Measurements from ENCODE around the gene SLC22A23. TPM values are rescaled to one million over a fixed set of nuclear protein-coding genes. Genes with fewer than 3 reads are reported as not detected.

The SLC22A23 gene
- total RNA-seq, 2 donors from 2014 or later = 85.7 to 89.5 TPM

DNA sequence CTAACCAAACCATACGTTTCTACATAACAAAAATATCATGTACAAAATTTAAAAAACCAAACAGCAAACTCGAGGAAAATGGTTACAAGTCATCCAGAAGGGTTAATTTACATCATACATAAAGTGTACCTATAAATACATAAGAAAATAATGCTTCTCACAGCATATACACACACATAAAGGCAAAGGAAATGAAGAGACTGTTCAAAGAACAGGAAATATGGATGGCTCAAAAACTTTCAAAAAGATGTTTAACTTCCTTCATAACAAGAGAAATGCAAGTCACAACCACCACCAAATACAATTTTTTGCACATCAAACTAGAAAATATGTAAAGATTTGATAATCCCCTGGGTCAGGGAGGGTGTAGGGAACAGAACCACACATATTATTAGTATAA, 7.5 kb downstream of the SLC22A23 start:
- Histone ChIP-seq H3K4me3 (no peak overlapping the region), H3K9ac (ENCODE audit: low read depth in 2 of 2, low read length in 2 of 2) (no peak overlapping the region), H3K9me3 (no peaks in the 10 kb centered on the region), H3K27me3 (no peaks in the 10 kb centered on the region), H3K27ac (no peak overlapping the region), H3K36me3 (no peaks in the 10 kb centered on the region), H3K4me1 (peaks cover 6% of the 10 kb centered on the region)
- intact Hi-C loops (cut with DNase I) = no loop called here
- DNase-seq = no peak
- TF ChIP-seq, protein P1, sequence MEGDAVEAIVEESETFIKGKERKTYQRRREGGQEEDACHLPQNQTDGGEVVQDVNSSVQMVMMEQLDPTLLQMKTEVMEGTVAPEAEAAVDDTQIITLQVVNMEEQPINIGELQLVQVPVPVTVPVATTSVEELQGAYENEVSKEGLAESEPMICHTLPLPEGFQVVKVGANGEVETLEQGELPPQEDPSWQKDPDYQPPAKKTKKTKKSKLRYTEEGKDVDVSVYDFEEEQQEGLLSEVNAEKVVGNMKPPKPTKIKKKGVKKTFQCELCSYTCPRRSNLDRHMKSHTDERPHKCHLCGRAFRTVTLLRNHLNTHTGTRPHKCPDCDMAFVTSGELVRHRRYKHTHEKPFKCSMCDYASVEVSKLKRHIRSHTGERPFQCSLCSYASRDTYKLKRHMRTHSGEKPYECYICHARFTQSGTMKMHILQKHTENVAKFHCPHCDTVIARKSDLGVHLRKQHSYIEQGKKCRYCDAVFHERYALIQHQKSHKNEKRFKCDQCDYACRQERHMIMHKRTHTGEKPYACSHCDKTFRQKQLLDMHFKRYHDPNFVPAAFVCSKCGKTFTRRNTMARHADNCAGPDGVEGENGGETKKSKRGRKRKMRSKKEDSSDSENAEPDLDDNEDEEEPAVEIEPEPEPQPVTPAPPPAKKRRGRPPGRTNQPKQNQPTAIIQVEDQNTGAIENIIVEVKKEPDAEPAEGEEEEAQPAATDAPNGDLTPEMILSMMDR (IDR thresholded peaks at IDR 0.05) = no peak

DNA sequence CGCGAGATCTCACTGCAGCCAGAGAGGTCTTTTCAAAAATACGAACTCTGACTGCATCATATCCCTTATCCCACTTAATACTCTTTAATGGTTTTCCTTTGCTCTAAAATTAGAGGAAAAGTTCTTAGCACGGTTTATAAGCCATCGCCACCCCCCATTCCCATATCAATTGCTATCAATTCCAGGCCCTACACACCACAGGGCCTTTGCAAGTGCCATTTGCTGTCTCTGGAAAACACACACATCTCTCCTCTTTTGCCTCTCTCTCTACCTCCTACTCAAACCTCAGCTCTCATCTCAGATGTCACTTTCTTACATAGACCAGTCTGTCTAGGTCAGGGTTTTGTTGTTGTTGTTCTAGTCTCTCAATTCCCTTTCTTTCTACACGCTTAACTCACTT, 9.8 kb downstream of the SLC22A23 start:
- TF ChIP-seq, protein P1 (IDR thresholded peaks at IDR 0.05) = no peak
- H3K4me3 ChIP-seq = no peak overlapping the region
- no peak overlapping the region for H3K27ac ChIP-seq
- no peaks in the 10 kb centered on the region for H3K36me3 ChIP-seq
- no peak for DNase-seq
- intact Hi-C loops (cut with DNase I) = no loop called here
- no peaks in the 10 kb centered on the region for H3K4me1 ChIP-seq
- H3K27me3 ChIP-seq = no peaks in the 10 kb centered on the region
- no peak overlapping the region for H3K9ac ChIP-seq (ENCODE audit: low read depth in 2 of 2, low read length in 2 of 2)
- H3K9me3 ChIP-seq = no peaks in the 10 kb centered on the region

DNA sequence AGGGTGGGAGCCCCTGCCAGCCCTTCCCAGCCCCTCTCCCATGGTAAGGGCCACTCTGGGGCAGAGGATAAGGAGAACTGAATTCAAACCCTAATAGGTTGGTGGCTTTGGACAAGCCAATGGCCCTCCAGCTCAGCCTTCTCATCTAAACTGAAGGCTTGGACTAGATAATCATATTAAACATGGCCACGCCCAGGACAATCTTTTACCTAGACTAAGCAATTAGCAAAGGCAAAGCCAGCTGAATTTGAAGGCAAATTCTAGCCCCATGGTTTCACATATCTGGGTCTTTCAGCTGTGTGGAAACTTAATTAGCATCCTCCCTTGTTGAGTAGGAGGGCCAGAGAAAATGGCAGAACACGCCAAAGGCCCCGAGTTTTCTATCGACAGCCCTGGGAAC, 10.7 kb downstream of the SLC22A23 start:
- Histone ChIP-seq H3K27ac (no peak overlapping the region), H3K36me3 (no peaks in the 10 kb centered on the region), H3K9ac (ENCODE audit: low read depth in 2 of 2, low read length in 2 of 2) (no peak overlapping the region), H3K9me3 (no peaks in the 10 kb centered on the region), H3K27me3 (no peaks in the 10 kb centered on the region), H3K4me1 (no peaks in the 10 kb centered on the region), H3K4me3 (no peak overlapping the region)
- TF ChIP-seq, protein P1 (IDR thresholded peaks at IDR 0.05) = no peak
- intact Hi-C loops (cut with DNase I) = no loop called here
- DNase-seq = no peak

DNA sequence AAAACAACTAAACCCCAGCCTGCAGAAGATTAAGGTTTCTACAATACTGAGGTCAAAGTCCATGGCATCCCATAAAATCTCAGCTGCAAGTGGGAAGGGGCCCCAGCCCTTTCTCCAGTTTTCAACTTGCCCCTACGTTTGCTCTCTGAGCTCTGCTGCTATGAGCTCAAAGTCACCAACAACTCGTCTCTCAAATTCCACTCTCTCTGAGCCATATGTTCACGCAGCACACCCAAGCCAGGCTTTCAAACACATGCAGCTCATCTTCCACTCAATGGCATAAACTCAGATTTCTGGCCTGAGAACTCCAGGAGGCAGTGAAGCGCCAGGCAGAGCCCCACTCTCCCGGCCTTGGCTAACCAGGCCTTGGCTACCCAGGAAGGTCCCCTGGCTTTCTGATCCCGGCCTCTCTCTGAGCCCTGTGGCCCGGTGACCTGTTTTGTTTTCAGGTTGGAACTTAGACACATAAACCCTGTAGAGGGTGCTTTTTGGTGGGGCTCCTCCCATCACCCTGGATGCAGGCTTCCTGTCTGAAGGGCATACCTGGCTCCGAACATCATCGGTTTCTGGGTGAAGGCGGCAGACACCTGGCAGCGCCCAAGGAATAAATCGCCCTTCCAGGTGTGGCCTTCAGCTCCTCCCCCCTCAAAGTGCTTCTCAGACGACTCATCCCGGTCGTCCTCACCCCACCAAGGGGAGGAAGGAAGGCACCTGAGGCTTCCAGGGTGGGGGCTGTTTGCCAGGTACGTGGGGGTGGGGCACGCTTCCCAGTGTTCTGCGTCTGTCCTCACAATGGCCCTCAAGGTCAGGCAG, 12.4 kb downstream of the SLC22A23 start:
- intact Hi-C loops (cut with DNase I) = no loop called here

DNA sequence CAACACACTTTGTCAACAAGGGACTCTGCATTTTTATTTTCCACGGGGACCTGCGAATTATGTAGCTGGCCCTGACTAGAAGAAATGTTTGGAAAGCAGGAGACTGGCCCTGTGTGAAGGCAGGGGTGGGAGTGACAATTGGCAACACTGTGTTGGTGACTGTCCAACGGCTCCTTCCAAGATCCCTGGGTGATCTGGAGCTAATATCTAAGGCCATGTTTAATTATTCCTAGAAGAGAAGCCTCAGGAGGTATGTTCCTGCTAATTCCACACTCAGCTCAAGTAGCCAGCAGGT, 13.7 kb downstream of the SLC22A23 start:
- intact Hi-C loops (cut with DNase I) = no loop called here
- no peaks in the 10 kb centered on the region for H3K36me3 ChIP-seq
- no peaks in the 10 kb centered on the region for H3K9me3 ChIP-seq
- no peak for DNase-seq
- H3K27ac ChIP-seq = no peak overlapping the region
- H3K4me3 ChIP-seq = no peak overlapping the region
- TF ChIP-seq, protein P1 (IDR thresholded peaks at IDR 0.05) = no peak
- no peaks in the 10 kb centered on the region for H3K4me1 ChIP-seq
- H3K9ac ChIP-seq (ENCODE audit: low read depth in 2 of 2, low read length in 2 of 2) = no peak overlapping the region
- H3K27me3 ChIP-seq = no peaks in the 10 kb centered on the region

More for the DNA sequence above, 12.4 kb downstream of the SLC22A23 start:
- H3K27me3 ChIP-seq = no peaks in the 10 kb centered on the region
- H3K27ac ChIP-seq = no peak overlapping the region
- H3K36me3 ChIP-seq = no peaks in the 10 kb centered on the region
- TF ChIP-seq, protein P1 (IDR thresholded peaks at IDR 0.05) = no peak
- H3K9ac ChIP-seq (ENCODE audit: low read depth in 2 of 2, low read length in 2 of 2) = no peak overlapping the region
- no peaks in the 10 kb centered on the region for H3K4me1 ChIP-seq
- no peaks in the 10 kb centered on the region for H3K9me3 ChIP-seq
- no peak for DNase-seq
- no peak overlapping the region for H3K4me3 ChIP-seq

Data from colonic mucosa (tissue), 4 donors.